ENCODE data around the gene KRT39. TPM values are rescaled to one million over a fixed set of nuclear protein-coding genes. Genes with fewer than 3 reads are reported as not detected.

KRT39 gene
- polyA plus RNA-seq, 3 donors: not detected

DNA sequence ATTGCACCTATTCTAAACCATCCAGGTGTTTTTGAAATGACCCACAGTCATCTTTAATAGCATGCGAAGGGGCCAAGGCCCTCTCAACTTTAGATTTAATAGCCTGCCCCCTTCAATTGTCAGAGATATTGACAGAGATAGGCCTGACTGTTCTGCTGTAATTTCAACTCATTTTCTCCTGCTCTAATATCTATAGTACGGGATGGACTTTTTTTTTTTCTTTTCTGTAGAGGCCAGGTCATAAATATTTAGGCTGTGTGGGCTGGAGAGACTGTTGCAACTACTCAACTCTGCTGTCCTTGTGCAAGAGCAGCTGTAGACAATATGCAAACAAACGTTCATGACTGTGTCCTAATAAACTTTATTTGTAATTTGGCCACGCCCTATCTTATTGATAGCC is 57.0 kb downstream of the KRT39 start:
- no peak overlapping the region for H3K4me3 Mint-ChIP-seq
- peaks cover 46 to 48% of the 10 kb centered on the region in 2 donors for H3K4me1 ChIP-seq (ENCODE audit: control insufficient read depth in 1 of 2, insufficient read depth in 2 of 2, low read length in 2 of 2)
- peaks cover 36% of the 10 kb centered on the region for H3K4me1 Mint-ChIP-seq
- H3K36me3 Mint-ChIP-seq: no peaks in the 10 kb centered on the region
- H3K27ac Mint-ChIP-seq: peak overlapping the region in 4 of 7 donors; percentile 26 to 81 (median 46)
- H3K79me2 ChIP-seq (ENCODE audit: insufficient read depth, low read length): no peaks in the 10 kb centered on the region
- no peak overlapping the region for H2AFZ ChIP-seq (ENCODE audit: insufficient read depth, low read depth, low read length, poor library complexity, severe bottlenecking)
- H3K9ac ChIP-seq (ENCODE audit: insufficient read depth, low read length, poor library complexity, severe bottlenecking): no peak overlapping the region
- DNase-seq: peak; percentile 23 to 36 (median 29)
- H3K27me3 ChIP-seq (ENCODE audit: control insufficient read depth in 2 of 2, insufficient read depth in 2 of 2, low read length in 2 of 2): peaks cover 4 to 9% of the 10 kb centered on the region in 2 donors
- H3K27ac ChIP-seq (ENCODE audit: low read depth in 1 of 2, low read length in 2 of 2): peak overlapping the region in 1 of 2 donors; percentile 28
- H4K20me1 ChIP-seq (ENCODE audit: insufficient read depth, low read length): no peaks in the 10 kb centered on the region
- TF ChIP-seq, protein P1, sequence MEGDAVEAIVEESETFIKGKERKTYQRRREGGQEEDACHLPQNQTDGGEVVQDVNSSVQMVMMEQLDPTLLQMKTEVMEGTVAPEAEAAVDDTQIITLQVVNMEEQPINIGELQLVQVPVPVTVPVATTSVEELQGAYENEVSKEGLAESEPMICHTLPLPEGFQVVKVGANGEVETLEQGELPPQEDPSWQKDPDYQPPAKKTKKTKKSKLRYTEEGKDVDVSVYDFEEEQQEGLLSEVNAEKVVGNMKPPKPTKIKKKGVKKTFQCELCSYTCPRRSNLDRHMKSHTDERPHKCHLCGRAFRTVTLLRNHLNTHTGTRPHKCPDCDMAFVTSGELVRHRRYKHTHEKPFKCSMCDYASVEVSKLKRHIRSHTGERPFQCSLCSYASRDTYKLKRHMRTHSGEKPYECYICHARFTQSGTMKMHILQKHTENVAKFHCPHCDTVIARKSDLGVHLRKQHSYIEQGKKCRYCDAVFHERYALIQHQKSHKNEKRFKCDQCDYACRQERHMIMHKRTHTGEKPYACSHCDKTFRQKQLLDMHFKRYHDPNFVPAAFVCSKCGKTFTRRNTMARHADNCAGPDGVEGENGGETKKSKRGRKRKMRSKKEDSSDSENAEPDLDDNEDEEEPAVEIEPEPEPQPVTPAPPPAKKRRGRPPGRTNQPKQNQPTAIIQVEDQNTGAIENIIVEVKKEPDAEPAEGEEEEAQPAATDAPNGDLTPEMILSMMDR (IDR thresholded peaks at IDR 0.05): no peak
- H3K9me3 Mint-ChIP-seq: no peaks in the 10 kb centered on the region
- H3K36me3 ChIP-seq (replicated peaks in 1 of 2; ENCODE audit: control insufficient read depth in 1 of 2, insufficient read depth in 2 of 2, low read length in 2 of 2): no peaks in the 10 kb centered on the region
- H3K4me3 ChIP-seq (replicated peaks in 1 of 3; ENCODE audit: low read depth in 2 of 3, low read length in 3 of 3): no peak overlapping the region
- H3K27me3 Mint-ChIP-seq (ENCODE audit: low read depth in 3 of 3): peaks cover 14 to 20% (median 15%) of the 10 kb centered on the region in 3 donors
- no CpG with 5 or more reads among the region's 4 CpGs for WGBS (ENCODE audit: insufficient coverage)
- H3K4me2 ChIP-seq (replicated peaks; ENCODE audit: extremely low read depth, low read length, poor library complexity, severe bottlenecking): no peak overlapping the region
- no peaks in the 10 kb centered on the region for H3K9me3 ChIP-seq (replicated peaks in 1 of 2; ENCODE audit: control insufficient read depth in 1 of 2, insufficient read depth in 1 of 2, low read length in 2 of 2)
- intact Hi-C loops (cut with micrococcal nuclease): loop anchor here (5.0 to 10.0 kb wide), 7 partner anchors 413 to 755 kb away; partner anchors contain the start of gene KRT13 (in 1 of the 2)

DNA sequence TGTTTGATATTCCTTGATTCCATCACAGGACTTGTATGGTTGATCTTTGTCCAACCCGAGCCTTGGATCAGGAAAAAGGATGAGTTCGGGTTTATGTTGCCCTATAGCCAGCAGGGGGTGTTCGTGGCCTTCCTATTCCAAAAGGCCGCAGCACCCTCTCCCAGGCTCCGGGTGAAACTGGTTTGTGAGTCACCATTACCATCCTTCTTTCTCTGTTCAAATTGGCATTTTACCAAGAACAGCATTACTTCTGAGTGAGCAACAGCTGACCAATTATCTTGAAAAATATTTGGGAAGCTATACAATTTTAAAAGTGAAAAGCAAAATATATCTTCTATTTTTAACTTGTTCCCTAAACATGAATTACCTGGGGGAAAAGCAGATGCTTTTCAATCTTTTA is 57.4 kb downstream of the KRT39 start:
- no peak overlapping the region for H3K4me3 Mint-ChIP-seq
- peak; percentile 87 to 94 (median 93) for DNase-seq
- Histone ChIP-seq H3K79me2 (ENCODE audit: insufficient read depth, low read length) (no peaks in the 10 kb centered on the region), H3K9me3 (replicated peaks in 1 of 2; ENCODE audit: control insufficient read depth in 1 of 2, insufficient read depth in 1 of 2, low read length in 2 of 2) (no peaks in the 10 kb centered on the region), H3K9ac (ENCODE audit: insufficient read depth, low read length, poor library complexity, severe bottlenecking) (no peak overlapping the region), H3K4me3 (replicated peaks in 1 of 3; ENCODE audit: low read depth in 2 of 3, low read length in 3 of 3) (no peak overlapping the region), H3K36me3 (replicated peaks in 1 of 2; ENCODE audit: control insufficient read depth in 1 of 2, insufficient read depth in 2 of 2, low read length in 2 of 2) (no peaks in the 10 kb centered on the region), H3K27ac (ENCODE audit: low read depth in 1 of 2, low read length in 2 of 2) (peak overlapping the region in 1 of 2 donors; percentile 28), H4K20me1 (ENCODE audit: insufficient read depth, low read length) (no peaks in the 10 kb centered on the region), H3K4me1 (ENCODE audit: control insufficient read depth in 1 of 2, insufficient read depth in 2 of 2, low read length in 2 of 2) (peaks cover 42 to 44% of the 10 kb centered on the region in 2 donors), H3K4me2 (replicated peaks; ENCODE audit: extremely low read depth, low read length, poor library complexity, severe bottlenecking) (no peak overlapping the region), H3K27me3 (ENCODE audit: control insufficient read depth in 2 of 2, insufficient read depth in 2 of 2, low read length in 2 of 2) (peaks cover 4 to 9% of the 10 kb centered on the region in 2 donors), H2AFZ (ENCODE audit: insufficient read depth, low read depth, low read length, poor library complexity, severe bottlenecking) (no peak overlapping the region)
- H3K9me3 Mint-ChIP-seq: no peaks in the 10 kb centered on the region
- no peaks in the 10 kb centered on the region for H3K36me3 Mint-ChIP-seq
- peak overlapping the region in 2 of 7 donors; percentile 26 to 81 for H3K27ac Mint-ChIP-seq
- 0% methylated on average over 2 of the region's 5 CpGs for WGBS (ENCODE audit: insufficient coverage)
- intact Hi-C loops (cut with micrococcal nuclease): loop anchor here (5.0 to 10.0 kb wide), 6 partner anchors 413 to 755 kb away; no protein-coding TSS in a partner anchor
- H3K4me1 Mint-ChIP-seq: peaks cover 35% of the 10 kb centered on the region
- peaks cover 14 to 23% (median 17%) of the 10 kb centered on the region in 3 donors for H3K27me3 Mint-ChIP-seq (ENCODE audit: low read depth in 3 of 3)
- TF ChIP-seq, protein P1 (IDR thresholded peaks at IDR 0.05): peak; percentile 93

Small RNA genes within 50 kb of the gene (small RNA-seq; reads per million reads assigned to genes)
- gene KRTAP3-4P (ENCODE audit: insufficient read length, low read depth): not detected

Other genes with a start within 250 kb of the KRT39 start
- not detected for gene KRT25, start 211.6 kb downstream of the KRT39 start, polyA plus RNA-seq
- gene KRT26, start 194.7 kb downstream of the KRT39 start, polyA plus RNA-seq: not detected
- gene KRT27, start 184.4 kb downstream of the KRT39 start, polyA plus RNA-seq: not detected
- gene KRT28, start 167.0 kb downstream of the KRT39 start, polyA plus RNA-seq: not detected
- gene KRT10, start 144.3 kb downstream of the KRT39 start, polyA plus RNA-seq: 10 to 100 TPM in 2 of 3 donors, 1 to 10 TPM in 1; 9.7 to 79.1 (median 58.7) TPM
- not detected for gene KRT12, start 99.7 kb downstream of the KRT39 start, polyA plus RNA-seq
- gene KRT20, start 81.7 kb downstream of the KRT39 start, polyA plus RNA-seq: not detected
- 1 to 10 TPM; 1.7 to 7.6 (median 3.6) TPM for gene KRT23, start 29.3 kb downstream of the KRT39 start, polyA plus RNA-seq
- gene KRT40, start 17.4 kb upstream of the KRT39 start, polyA plus RNA-seq: not detected
- gene KRTAP3-3, start 27.2 kb upstream of the KRT39 start, polyA plus RNA-seq: not detected
- gene KRTAP3-2, start 33.0 kb upstream of the KRT39 start, polyA plus RNA-seq: not detected
- not detected for gene KRTAP3-1, start 42.2 kb upstream of the KRT39 start, polyA plus RNA-seq
- not detected for gene KRTAP1-5, start 60.3 kb upstream of the KRT39 start, polyA plus RNA-seq
- gene KRTAP1-4, start 63.2 kb upstream of the KRT39 start, polyA plus RNA-seq: not detected
- gene KRTAP1-3, start 67.9 kb upstream of the KRT39 start, polyA plus RNA-seq: not detected
- not detected for gene KRTAP1-1, start 74.5 kb upstream of the KRT39 start, polyA plus RNA-seq
- not detected for gene KRTAP2-1, start 80.4 kb upstream of the KRT39 start, polyA plus RNA-seq
- gene KRTAP2-2, start 88.3 kb upstream of the KRT39 start, polyA plus RNA-seq: not detected
- not detected for gene KRTAP2-3, start 93.2 kb upstream of the KRT39 start, polyA plus RNA-seq
- not detected for gene KRTAP2-4, start 98.9 kb upstream of the KRT39 start, polyA plus RNA-seq
- gene KRTAP4-7, start 117.2 kb upstream of the KRT39 start, polyA plus RNA-seq: not detected
- not detected for gene KRTAP4-8, start 131.2 kb upstream of the KRT39 start, polyA plus RNA-seq
- not detected for gene KRTAP4-16, start 135.3 kb upstream of the KRT39 start, polyA plus RNA-seq
- not detected for gene KRTAP4-9, start 138.4 kb upstream of the KRT39 start, polyA plus RNA-seq
- gene KRTAP4-11, start 151.4 kb upstream of the KRT39 start, polyA plus RNA-seq: not detected
- gene KRTAP4-12, start 157.2 kb upstream of the KRT39 start, polyA plus RNA-seq: not detected
- not detected for gene KRTAP4-6, start 173.6 kb upstream of the KRT39 start, polyA plus RNA-seq
- not detected for gene KRTAP4-5, start 182.9 kb upstream of the KRT39 start, polyA plus RNA-seq
- gene KRTAP4-4, start 193.8 kb upstream of the KRT39 start, polyA plus RNA-seq: not detected
- not detected for gene KRTAP4-3, start 201.3 kb upstream of the KRT39 start, polyA plus RNA-seq
- gene KRTAP4-2, start 211.3 kb upstream of the KRT39 start, polyA plus RNA-seq: not detected
- gene KRTAP4-1, start 218.0 kb upstream of the KRT39 start, polyA plus RNA-seq: not detected
- not detected for gene KRTAP9-1, start 222.9 kb upstream of the KRT39 start, polyA plus RNA-seq

All from CD14-positive monocyte (primary cell).